NCI-H1105 treated with DMSO at 0.1 percent for 48 hours (cell line): ENCODE measurements around the gene PTCD2.
A peak's percentile ranks its signal among the peaks of the same experiment; 100 is the strongest.
"Not testable (repeated sequence)": the region's sequence is repeated elsewhere in the genome, so short reads cannot be mapped to it uniquely, and the experiment has no call there.

ENCODE experiments used
- DNase-seq: peaks from one replicate; lab custom pipeline; 2025; lab: John Stamatoyannopoulos, UW

PTCD2 gene

DNA sequence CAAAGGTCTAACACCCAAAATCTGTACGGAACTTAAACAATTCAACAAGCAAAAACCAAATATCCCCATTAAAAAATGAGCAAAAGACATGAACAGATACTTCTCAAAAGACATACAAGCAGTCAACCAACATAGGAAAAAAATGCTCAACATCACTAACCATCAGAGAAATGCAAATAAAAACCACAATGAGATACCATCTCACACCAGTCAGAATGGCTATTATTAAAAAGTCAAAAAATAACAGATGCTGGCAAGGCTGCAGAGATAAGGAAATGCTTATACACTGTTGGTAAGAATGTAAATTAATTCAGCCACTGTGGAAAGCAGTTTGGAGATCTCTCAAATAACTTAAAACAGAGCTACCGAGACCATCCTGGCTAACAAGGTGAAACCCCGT is 22.0 kb upstream of the PTCD2 start:
- not testable (repeated sequence) for DNase-seq

DNA sequence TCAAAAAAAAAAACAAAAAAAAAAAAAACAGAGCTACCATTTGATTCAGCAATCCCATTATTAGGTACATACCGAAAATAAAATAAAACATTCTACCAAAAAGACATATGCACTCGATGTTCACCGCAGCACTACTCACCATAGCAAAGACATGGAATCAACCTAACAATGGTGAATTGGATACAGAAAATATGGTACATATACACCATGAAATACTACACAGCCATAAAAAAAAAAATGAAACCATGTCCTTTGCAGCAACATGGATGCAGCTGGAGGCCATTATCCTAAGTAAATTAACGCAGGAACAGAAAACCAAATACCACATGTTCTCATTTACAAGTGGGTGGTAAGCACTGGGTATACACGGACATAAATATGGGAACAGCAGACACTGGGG is 21.5 kb upstream of the PTCD2 start:
- no peak for DNase-seq

DNA sequence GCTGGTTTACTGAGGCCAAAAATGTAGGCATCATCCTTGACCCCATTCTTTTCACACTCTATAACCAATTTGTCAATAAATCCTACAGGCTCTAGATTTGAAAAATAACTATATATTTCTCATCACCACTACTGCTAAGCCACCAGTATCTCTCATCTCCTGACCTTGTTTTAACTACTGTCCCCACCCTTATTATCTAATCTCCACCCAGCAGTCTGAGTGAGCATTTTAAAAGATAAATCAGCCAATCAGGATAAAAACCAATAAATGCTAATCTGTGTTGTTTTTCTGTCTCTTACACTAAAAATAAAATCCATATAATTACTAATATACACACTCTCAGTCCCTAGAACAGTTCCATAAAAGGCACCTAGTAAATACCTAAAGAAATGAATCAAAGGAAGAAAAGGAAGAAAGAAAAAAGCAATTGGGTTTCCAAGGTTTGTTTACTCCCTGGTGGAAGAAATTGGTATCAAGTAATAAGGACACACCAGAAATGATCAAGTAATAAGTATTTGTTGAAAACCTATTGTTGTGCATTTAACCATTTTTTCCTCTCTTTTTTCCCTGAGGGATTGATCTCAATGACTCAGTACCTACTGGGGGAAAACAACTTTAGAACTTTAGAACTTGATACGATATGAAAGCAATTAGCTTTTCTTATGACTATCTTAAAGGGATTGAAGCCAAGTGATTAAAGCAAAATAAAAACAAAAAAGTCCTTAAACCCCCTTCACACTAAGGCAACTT is 19.4 kb upstream of the PTCD2 start:
- no peak for DNase-seq

DNA sequence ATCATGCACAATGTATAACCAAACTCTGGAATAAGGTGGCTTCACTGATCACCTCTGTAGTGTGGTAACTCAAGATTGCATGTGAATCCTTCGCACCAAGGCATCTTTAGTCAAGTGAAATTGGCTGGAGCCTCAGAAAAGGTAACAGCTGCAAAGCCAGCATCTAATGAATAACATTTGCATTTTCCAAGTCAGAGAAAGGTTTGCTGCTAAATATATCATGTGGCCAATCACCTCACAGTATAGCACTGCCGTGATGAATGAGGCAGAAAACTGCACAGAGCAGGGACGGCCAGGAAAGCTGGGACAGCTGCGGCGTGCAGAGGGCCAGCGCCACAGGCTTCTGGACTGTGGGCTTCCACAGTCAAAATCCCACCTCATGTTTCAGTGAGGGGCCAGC is 18.6 kb upstream of the PTCD2 start:
- no peak for DNase-seq

DNA sequence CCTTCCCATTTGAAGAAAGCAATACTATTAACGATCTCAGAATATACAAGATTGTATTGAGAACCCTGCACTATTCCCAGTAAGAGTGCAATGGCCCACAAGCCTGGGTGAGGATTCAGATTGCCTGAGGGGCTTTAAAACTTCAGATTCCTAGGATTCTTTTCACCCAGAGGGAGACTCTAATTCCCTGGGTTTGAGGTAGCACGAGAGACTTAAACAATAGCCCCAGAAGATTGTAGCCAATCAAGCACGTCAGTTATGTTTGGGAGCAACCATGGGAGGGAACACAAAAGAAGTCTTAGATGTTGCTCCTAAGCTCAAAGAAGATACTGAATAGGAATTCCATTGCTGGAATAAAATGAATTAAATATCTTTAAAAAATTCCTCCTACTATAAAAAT is 18.0 kb upstream of the PTCD2 start:
- DNase-seq: no peak

DNA sequence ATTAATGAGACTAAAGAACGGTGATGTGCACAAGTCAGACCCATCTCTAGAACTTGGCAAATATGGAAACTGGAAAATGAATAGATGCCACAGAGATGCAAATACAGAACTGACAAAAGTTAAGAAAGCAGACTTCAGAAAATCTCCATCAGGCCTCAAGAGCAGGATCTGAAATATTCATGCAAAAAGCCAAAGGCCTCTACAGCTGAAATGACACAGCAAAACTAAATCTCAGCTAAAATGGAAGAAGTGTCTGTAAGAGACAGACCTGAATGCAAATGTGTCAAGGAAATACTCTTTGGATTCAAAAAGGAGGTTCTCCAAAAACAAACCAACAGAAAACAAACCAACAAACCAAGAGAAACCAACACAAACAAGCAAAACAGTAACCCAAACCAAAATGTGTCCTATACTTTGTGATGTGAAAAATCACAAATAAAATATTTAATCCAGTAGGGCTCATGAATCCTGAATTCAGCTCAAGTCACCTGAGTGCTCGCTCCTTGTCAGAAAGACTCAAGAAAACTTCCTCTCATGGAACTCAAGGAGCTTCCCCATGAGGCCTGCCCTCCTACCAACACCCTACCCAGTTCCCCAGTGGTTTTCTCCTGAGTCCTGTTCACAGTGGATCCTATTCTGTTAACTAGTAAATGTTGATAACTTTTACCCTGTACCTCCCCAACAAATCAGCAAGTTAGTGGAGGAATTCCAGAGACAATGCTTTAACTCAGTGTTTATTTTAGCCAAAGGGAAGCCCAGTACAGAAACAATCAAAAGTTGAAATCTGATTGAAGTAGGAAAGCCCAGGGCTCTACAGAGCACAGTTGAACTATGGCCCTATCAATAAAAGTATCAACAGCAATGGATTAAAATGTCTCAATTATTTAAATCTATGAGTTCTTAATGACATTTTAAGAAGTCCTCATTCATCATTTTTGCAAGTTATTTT is 14.7 kb upstream of the PTCD2 start:
- no peak for DNase-seq

DNA sequence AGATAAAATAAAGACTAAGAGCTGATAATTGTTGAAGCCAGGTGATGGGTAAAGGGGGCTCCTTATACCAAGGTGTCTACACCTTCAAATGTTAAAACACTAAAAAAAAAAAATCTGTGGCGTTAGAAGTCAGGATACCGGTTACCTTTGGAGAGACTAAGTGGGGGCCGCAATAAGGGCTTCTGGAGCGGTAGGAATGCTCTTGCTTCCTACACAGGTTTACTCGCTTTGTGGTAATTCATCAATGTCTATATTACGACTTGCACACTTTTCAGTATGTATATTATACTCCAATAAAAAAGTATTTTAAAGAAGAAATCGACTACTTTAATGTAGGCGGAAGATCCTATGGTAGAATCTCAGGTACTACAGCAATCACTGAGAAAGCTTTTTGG is 12.6 kb upstream of the PTCD2 start:
- no peak for DNase-seq

DNA sequence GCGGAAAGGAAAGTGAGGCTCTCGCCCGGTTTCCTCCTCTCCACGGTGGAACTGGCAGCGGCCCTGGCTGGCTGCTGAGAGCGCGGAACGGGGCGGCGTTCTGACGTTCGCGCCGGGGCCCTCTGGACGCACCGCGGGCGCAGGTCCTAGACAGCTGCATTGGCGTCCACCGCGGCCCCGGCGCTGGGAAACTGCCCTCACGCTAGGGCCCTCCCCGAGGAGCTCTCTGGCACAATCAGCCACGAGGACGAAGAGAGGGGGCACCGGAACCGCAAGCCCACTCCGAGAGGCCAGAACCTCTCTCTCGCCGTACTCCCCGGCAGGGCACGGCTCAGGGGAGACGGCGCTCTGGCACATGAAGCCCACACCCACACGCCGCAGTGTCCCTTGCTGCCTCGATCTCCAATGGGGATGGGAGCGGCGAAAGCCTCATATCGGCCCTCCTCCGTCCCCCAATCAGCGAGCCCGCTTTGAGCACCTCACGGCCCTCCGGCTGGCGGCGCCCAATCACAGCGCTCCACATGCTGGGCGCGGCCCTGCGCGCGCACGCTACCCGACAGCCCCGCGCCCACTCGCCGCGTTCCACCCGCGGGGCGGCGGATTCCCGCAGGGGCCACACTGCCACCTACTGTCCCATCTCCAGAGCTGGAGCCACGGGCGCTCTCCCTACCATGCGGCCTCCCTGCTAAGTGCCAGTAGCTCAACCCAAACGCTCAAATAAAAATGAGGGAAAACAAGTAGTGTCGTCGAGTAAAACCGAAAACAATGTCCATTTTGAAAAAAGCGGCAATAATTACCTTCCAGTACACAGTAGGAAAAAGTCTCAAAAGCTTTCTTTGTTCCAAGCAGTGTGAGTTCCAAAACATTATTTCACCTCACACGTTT is 12.0 kb upstream of the PTCD2 start:
- peak; percentile 90 for DNase-seq

DNA sequence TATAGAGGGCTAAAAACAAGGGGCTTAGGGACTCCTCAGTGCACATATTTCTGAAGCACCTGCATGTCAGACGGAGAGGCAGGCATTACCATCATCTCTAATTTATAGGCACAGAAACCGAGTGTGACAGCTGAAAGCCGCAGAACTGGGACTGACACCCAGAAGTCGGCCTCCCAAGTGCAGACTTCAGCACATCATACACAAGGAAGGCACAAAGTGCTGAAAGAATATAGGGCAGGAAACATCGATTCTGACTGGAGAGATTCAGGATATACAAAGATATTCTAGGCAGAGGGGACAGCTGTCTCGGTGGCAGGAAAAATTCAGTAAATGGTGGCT is 11.4 kb upstream of the PTCD2 start:
- DNase-seq: no peak

DNA sequence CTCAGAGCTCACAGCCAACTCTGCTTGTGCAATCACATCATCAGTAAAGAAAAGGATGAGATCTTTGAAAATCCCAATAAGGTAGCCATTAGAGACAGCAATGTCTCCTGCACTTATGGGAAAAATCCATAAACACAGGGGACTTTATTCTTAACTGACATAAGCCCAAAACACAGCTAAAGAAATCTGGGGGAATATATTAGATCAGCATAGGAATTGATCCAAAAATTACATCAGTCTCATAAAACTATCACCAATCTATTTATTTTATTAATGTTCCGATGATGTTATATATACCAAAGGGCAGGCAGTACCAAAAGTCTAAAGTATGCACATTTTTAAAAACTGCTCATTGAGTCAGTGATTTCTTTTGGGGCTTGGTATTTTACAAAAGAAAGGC is 7.0 kb upstream of the PTCD2 start:
- no peak for DNase-seq

DNA sequence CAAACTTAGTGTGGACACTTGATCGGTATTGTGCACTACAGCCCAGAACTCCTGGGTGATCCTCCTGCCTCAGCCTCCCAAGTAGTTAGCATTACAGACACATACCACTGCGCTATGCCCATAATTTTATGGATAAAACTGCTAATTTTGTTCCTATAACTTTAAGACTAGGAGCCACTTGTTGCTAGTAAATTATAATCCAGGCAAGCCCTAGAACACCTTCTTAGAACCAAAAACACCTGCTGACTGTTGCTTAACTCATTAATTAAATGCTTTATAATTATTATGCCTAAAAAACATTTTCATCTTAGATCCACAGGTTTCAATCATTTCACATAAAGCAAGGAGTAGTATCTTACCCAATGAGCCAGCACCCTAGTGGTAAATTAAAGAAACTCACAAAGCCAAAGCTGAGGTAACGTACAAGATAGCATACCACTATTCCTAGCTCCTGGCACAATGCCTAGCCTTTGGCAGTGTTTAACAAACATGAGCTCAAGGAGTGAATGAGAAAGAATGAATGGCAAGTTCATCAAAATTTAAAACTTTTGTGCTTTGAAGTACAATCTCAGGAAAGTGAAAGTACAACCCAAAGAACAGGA is 5.5 kb upstream of the PTCD2 start:
- DNase-seq: peak; percentile 47

DNA sequence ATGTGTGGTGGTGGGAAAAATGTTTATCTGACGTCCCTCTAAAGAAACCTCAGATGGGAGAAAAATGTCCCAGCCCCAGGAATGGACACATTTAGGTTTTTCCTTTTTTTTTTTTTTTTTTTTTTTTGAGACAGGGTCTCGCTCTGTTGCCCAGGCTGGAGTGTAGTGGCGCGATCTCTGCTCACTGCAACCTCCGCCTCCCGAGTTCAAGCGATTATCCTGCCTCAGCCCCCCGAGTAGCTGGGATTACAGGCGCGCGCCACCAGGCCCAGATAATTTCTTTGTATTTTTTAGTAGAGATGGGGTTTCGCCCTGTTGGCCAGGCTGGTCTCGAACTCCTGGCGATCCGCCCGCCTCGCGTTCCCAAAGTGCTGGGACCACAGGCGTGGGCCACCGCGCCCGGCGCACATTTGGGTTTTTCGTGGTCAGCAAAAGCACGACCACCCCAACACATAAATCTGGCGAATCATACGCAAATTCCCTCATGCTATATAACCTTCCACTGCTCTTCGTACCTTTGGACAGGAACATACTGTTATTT is 668 bp upstream of the PTCD2 start:
- DNase-seq: not testable (repeated sequence)

DNA sequence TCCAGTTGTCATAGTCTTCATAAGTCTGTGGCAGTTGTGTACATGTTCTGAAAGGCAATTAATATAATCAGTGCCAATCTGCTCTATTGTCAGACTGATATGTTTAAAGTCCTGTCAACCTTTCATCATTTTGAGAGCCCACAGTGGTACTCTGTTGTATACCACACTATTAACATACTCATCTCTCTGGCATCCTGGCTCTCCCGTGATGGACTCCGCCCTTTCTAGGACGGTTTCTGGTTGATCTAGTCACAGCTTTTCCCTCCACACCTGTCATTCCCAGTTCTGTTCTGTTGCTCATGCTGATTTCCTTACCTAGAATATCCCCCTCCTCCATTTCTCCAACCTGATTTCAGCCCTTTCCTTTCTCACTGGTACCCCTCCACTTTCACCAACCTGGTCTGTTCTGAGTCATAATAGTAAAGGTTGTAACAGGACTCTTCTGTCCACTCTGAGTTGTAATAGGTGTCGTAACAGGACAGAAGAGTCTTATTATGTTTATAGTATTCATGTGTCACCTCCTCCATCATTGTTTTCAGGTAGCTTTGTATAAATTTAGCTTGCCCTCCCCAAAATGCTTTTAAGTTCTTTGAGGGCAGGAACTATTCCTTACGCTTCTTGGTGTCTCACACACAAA is 4.1 kb downstream of the PTCD2 start:
- no peak for DNase-seq

DNA sequence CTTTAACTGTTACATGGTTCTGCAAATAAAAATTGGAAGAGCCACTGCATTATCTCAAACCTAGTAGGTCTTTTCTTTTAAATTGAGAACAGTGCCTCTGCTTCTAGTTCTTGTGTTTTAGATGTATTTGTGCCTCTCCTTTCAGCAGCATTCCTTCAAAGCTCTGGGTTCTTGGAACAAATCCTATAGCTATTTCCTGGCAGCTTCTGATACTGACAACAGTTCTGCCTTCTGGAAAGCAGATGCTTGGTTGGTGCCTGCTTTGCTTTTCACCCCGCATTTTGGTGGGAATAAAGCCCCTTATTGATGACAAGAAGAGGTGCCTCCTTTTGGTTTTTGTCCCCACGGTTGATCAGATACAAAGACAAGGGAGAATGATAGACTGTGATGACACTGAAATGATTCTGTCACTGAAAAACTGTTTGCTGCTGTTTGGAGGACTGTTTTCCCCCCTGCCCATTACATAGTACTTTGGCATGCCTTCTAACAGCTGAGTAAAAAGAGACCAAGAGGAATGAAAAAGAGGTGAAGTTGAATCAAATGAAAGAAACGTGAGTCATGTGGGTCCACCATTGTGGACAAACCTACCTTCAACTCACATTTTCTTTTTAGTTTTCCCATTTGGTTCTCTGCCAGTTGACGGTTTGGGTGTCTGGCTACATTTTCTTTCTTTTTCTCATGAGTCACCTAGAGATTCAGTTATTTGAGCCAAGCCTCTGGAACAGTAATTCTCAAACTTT is 5.6 kb downstream of the PTCD2 start:
- DNase-seq: no peak

DNA sequence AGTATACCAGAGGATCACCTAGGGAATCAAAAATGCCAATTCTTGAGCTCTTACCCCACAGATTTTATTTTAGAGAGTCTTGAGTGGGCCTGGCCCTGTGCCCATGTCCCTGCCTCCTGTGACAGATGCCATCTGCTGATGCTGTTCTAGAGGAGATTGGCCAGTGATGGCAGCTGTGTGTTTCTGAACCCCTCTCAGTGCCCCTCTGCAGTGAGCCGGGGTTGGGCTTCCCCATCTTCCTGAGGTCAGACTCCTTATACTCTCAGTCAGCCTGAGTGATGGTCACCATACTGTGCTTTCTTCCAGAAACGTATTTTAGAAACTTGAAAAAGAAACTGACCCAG is 6.1 kb downstream of the PTCD2 start:
- no peak for DNase-seq

DNA sequence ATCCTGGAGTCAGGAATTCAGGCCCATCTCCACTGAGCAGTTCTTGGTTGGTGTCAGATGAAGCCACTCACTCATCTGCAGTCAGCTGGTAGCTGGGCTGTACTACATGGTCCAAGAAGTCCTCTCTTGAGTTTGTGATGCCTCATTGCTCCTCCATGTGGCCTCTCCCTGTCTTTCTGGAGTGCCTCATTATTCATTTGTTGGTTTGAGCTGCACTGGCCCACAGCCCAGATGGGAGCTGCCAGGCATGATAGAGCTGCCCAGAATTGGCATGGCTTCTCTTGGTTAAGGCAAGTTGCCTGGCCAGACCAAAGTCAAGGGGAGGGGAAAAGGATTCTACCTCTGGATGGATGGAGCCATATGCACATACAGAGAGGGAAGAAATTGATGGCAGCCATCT is 8.0 kb downstream of the PTCD2 start:
- DNase-seq: peak; percentile 66

DNA sequence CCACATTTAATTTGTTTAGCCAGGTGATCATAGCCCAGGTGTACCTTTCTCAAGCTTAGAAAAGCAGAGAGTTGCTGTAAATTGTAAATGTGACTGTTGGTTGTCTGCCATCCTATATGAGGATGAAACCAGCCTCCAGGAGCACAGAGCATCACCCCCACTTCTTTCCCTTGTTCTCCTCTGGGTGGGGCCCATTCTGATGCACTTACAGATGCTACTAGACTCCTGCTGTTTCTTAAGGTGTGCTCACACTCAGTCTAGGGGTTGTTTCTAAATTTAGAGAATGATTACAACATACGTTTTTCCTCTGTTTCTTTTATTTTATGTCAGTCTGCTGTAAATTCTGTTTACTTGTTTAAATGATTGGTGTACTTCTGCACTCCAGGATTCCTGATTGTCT is 10.5 kb downstream of the PTCD2 start:
- no peak for DNase-seq

DNA sequence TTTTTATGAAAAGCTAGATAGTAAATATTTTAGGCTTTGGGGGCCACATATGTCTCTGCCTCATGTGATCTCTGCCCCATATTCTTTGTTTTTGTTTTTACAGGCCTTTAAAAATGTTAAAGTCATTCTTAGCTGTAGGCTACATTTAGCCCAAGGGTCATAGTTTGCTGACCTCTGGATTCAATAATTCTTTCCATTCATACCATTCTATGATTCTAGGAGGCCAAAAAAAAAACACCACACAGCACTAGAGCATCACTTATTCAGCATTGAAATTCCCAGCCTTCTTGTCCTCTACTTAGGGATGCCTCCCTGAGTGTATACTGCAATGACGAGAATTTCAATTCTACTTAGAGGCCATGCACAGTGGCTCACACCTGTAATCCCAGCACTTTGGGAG is 17.0 kb downstream of the PTCD2 start:
- DNase-seq: no peak

DNA sequence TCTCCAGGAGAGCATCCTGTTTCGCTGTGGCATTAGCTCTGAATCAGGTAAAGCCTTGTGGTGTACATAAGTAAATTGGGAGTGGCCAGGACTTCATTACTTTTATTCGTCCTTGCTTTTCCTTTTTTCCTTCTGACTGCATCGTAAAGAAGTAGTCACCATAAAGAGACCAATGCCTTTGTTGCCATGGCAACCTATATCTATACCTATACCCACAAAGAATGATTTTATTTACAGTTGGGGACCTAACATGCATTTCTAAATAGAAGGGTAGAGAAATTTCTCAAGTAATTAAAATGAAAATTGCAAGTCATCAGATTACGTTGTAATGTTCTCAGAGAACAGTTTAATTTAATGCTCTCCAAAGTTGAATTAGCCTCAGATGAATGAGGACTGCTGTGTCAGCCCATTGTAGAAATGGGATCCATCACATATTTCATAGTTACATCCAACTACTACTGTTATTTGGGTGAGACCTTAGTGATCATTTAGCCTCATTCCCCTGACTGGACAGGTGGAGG is 18.6 kb downstream of the PTCD2 start:
- DNase-seq: no peak

DNA sequence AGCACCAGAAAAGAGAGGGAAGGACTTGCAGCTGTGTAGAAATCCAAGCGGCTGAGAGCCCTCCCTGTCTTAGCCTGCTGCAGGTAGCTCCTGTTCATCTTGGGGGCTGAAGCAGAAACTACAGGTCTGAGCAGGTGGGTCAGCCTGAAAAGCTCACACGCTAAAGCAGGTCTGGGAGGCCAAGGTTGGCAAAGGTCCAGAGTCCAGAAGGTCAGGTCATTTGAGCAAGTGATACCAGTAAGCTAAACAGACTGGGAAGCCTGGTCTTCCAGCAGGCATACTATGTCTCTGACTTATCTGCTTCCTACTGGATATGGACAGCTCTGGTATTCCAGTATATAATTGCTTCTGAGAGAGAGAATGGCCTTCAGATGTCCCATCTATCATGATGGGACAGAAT is 26.2 kb downstream of the PTCD2 start:
- no peak for DNase-seq
